Endothelial cell of umbilical vein (primary cell): ENCODE results near the gene DDX27.

Experiments used
- EZH2 ChIP-seq: IDR thresholded peaks from 2 replicates; pipeline ENCODE4 v1.6.1; 2012; ENCODE audit warnings: borderline replicate concordance, low read depth, mild to moderate bottlenecking, moderate library complexity, low read length, inconsistent platforms; ENCODE audit not compliant: severe bottlenecking
- FOS ChIP-seq: IDR thresholded peaks from 2 replicates; pipeline ENCODE4 v1.6.1; 2011; ENCODE audit warnings: mild to moderate bottlenecking, low read length, moderate library complexity, borderline replicate concordance; ENCODE audit not compliant: insufficient read depth
- GATA2 ChIP-seq: IDR thresholded peaks from 2 replicates; pipeline ENCODE4 v1.7.0; 2011; ENCODE audit warnings: low read depth, mild to moderate bottlenecking, moderate library complexity, mixed read lengths, low read length; ENCODE audit not compliant: insufficient read length, insufficient read depth
- JUN ChIP-seq: IDR thresholded peaks from 2 replicates; pipeline ENCODE4 v1.6.1; 2011; ENCODE audit warnings: borderline replicate concordance, low read depth; ENCODE audit not compliant: insufficient read length, insufficient read depth
- POLR2A ChIP-seq: IDR thresholded peaks from 2 replicates; pipeline ENCODE4 v1.6.1; 2012; ENCODE audit warnings: low read depth, mild to moderate bottlenecking, control low read depth, low read length
- POLR2AphosphoS5 ChIP-seq: IDR thresholded peaks from 2 replicates; pipeline ENCODE4 v1.6.1; 2012; ENCODE audit warnings: low read depth, mild to moderate bottlenecking, control low read depth, low read length, moderate library complexity; ENCODE audit not compliant: insufficient read depth
- TF ChIP-seq, protein P1 (sequence below), 2 donors: IDR thresholded peaks; 1 replicate in 1 of 2; 2 replicates in 1 of 2; pipeline ENCODE4 v1.5.1; 2011; ENCODE audit warnings: low read length in 2 of 2, mild to moderate bottlenecking in 2 of 2, moderate library complexity in 2 of 2, control low read depth in 1 of 2, inconsistent platforms in 1 of 2, low read depth in 1 of 2; ENCODE audit not compliant: insufficient read depth in 1 of 2; ENCODE audit errors: extremely low read depth in 1 of 2
- TF ChIP-seq, protein P2 (sequence below): IDR thresholded peaks from 2 replicates; pipeline ENCODE4 v1.6.1; 2011; ENCODE audit not compliant: insufficient read depth, insufficient read length

DNA sequence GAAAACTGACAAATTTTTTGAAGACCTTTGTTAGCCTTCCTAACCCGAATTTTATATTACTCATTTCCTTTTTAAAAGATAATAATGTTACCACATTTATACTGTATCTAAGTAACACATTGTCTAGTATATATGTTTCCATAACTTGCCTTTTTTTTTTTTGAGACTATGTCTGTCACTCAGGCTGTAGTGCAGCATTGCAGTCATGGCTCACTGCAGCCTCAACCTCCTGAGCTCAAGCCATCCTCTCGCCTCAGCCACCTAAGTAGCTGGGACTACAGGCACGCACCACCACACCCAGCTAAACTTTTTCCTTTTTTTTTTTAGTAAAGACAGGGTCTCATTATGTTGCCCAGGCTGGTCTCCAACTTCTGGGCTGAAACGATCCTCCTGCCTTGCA is 40.1 kb downstream of the DDX27 start:
- TF ChIP-seq, protein P1, sequence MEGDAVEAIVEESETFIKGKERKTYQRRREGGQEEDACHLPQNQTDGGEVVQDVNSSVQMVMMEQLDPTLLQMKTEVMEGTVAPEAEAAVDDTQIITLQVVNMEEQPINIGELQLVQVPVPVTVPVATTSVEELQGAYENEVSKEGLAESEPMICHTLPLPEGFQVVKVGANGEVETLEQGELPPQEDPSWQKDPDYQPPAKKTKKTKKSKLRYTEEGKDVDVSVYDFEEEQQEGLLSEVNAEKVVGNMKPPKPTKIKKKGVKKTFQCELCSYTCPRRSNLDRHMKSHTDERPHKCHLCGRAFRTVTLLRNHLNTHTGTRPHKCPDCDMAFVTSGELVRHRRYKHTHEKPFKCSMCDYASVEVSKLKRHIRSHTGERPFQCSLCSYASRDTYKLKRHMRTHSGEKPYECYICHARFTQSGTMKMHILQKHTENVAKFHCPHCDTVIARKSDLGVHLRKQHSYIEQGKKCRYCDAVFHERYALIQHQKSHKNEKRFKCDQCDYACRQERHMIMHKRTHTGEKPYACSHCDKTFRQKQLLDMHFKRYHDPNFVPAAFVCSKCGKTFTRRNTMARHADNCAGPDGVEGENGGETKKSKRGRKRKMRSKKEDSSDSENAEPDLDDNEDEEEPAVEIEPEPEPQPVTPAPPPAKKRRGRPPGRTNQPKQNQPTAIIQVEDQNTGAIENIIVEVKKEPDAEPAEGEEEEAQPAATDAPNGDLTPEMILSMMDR (IDR thresholded peaks at IDR 0.05; ENCODE audit: extremely low read depth in 1 of 2, insufficient read depth in 1 of 2, low read depth in 1 of 2, low read length in 2 of 2), result no peak
- TF ChIP-seq EZH2 (no peak), POLR2AphosphoS5 (no peak), POLR2A (no peak), GATA2 (no peak), FOS (no peak), JUN (peak; percentile 6)
- TF ChIP-seq, protein P2, sequence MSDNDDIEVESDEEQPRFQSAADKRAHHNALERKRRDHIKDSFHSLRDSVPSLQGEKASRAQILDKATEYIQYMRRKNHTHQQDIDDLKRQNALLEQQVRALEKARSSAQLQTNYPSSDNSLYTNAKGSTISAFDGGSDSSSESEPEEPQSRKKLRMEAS, result no peak
